ENCODE data around the gene NPPA.

The NPPA gene

DNA sequence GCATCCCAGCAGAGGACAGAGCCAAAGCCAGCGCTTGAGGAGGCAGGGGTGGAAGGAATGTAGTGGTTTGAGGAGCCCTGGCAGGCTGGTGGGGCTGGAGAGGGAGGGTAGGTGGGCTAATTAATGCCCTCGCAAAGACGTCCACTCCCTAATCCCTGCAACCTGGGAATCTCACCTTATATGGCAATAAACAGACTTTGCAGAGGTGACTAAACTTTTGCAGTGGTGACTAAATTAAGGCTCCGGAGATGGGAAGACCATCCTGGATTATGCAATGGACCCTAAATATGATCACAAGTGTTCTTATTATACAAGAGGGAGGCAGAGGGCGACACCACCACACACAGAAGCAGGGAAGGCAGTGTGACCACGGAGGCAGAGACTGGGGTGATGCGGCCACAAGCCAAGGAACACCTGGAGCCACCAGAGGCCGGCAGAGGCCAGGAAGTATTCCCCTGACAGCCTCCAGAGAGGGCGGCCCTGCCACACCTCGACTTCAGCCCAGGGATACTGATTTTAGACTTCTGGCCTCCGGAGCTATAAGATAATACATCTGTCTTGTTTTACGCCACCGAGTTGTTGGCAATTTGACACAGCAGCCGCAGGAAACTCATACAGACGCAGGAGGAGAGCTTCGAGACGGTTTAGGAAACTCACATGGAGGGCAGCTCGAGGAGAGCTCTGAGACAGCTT lies 34.3 kb upstream of the NPPA start:
- Histone ChIP-seq H3K4me3 (ENCODE audit: low read depth, low read length) (no peak overlapping the region), H3K9ac (ENCODE audit: low read length) (no peak overlapping the region), H3K9me3 (ENCODE audit: control insufficient read depth, insufficient read depth, low read depth, low read length) (no peaks in the 10 kb centered on the region; the same call in 1 of the 2 replicates), H3K36me3 (ENCODE audit: control insufficient read depth, insufficient read depth, low read length) (no peaks in the 10 kb centered on the region), H3K27ac (ENCODE audit: low read depth, low read length) (no peak overlapping the region), H3K27me3 (ENCODE audit: control insufficient read depth, insufficient read depth, low read length) (no peaks in the 10 kb centered on the region), H3K4me1 (ENCODE audit: control insufficient read depth, insufficient read depth, low read length) (peaks cover 9% of the 10 kb centered on the region)

DNA sequence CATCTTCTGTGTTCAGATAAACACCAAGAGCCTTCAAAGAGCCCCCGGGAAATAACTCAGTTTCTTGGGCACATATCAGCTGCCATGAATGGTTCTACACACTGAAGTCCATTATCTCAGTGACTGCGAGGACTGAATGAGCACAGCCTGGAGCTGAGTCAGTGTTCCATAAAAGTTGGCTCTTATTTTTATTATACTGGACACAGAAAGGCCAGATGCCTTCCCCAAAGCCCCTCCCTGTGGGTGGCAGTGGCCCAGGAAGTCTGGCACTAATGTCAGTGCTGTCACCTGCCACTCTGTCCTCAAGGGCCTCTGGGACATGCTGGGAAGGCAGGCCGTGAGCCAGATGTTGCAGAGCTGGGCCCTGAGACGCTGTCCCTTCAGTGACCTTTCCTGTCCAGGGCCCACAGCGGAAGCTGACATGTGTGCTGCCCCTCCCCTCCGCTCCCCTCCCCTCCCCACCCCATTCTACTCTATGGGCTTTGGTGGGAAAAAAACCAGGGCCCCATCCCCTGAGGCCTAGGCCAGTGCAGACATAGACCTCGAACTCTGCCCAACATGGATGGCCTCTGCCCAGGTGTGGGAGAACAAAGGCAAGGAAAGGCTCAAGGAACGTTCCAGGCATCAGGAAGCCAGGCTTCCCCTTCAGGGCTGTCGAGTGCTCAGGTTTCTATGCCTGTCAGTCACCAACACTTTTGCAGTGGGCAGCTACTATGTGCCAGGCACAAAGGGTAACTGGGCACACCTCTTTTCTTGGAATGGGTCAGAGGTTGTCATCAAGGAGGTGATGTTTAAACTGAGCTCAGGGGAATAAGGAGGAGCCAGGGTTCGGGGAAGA lies 33.5 kb upstream of the NPPA start:
- Histone ChIP-seq H3K4me1 (ENCODE audit: control insufficient read depth, insufficient read depth, low read length) (peaks cover 9% of the 10 kb centered on the region), H3K4me3 (ENCODE audit: low read depth, low read length) (no peak overlapping the region), H3K27ac (ENCODE audit: low read depth, low read length) (no peak overlapping the region), H3K9me3 (ENCODE audit: control insufficient read depth, insufficient read depth, low read depth, low read length) (no peaks in the 10 kb centered on the region; the same call in 1 of the 2 replicates), H3K9ac (ENCODE audit: low read length) (no peak overlapping the region), H3K27me3 (ENCODE audit: control insufficient read depth, insufficient read depth, low read length) (no peaks in the 10 kb centered on the region), H3K36me3 (ENCODE audit: control insufficient read depth, insufficient read depth, low read length) (no peaks in the 10 kb centered on the region)

DNA sequence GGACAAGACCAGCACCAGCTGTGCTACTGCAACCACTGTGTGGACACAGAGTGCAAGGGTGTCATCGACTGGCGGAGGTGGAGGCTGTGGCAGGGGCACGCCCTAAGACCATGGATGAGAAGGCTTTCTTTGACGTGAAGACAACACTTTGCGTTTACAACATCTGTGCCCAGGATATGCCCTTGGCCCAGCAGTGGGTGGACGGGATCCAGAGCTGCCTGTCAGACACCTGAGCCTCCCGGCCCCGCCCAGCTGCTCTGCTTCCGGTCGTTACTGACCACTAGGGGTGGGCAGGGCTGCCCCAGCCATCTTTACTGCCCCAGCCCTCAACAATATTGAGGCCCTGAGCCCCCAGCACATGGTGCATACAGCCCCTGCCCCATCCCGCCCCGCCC lies 32.6 kb upstream of the NPPA start:
- Histone ChIP-seq H3K9me3 (ENCODE audit: control insufficient read depth, insufficient read depth, low read depth, low read length) (no peaks in the 10 kb centered on the region; the same call in 1 of the 2 replicates), H3K27ac (ENCODE audit: low read depth, low read length) (no peak overlapping the region), H3K4me1 (ENCODE audit: control insufficient read depth, insufficient read depth, low read length) (peaks cover 9% of the 10 kb centered on the region), H3K36me3 (ENCODE audit: control insufficient read depth, insufficient read depth, low read length) (no peaks in the 10 kb centered on the region), H3K4me3 (ENCODE audit: low read depth, low read length) (no peak overlapping the region), H3K9ac (ENCODE audit: low read length) (no peak overlapping the region), H3K27me3 (ENCODE audit: control insufficient read depth, insufficient read depth, low read length) (no peaks in the 10 kb centered on the region)

DNA sequence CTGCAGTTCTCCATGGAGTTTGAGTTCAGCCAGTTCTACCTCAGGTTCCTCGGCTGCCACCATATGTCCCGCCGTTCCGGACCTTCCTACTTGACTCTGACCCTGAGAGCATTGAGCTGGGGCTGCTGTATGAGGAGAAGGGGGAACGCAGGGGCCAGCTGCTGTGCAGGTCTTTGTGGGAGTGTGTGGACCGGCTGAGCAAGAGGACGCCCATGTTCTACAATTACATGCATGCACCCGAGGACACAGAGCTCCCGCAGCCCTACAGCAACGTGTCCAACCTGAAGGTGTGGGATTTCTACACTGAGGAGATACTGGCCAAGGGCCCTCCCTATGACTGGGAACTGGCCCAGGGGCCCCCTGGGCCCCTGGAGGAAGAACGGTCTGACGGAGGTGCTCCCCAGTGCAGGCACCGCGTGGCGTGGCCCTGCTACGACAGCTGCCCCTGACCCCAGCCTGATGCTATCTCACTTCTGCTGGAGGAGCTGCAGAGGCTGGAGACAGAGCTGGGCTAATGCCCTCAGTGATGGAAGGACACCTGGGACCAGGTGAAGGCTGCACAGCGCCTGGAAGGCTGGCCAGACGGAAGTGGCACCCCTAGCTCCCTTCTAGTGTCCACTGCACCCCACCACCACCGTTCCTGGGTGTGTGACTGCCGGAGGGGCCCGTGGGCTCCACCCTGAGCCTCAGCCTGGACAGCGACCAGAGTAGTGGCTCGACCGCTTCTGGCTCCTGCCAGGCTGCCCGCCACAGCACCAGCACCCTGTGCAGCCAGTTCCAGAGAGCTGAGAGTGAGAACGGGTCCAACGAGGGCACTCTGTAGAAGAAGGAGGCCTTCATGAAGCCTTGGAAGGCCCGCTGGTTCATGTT lies 32.0 kb upstream of the NPPA start:
- H3K9ac ChIP-seq (ENCODE audit: low read length): no peak overlapping the region
- no peak overlapping the region for H3K4me3 ChIP-seq (ENCODE audit: low read depth, low read length)
- no peaks in the 10 kb centered on the region; the same call in 1 of the 2 replicates for H3K9me3 ChIP-seq (ENCODE audit: control insufficient read depth, insufficient read depth, low read depth, low read length)
- no peaks in the 10 kb centered on the region for H3K27me3 ChIP-seq (ENCODE audit: control insufficient read depth, insufficient read depth, low read length)
- no peaks in the 10 kb centered on the region for H3K36me3 ChIP-seq (ENCODE audit: control insufficient read depth, insufficient read depth, low read length)
- peaks cover 9% of the 10 kb centered on the region for H3K4me1 ChIP-seq (ENCODE audit: control insufficient read depth, insufficient read depth, low read length)
- no peak overlapping the region for H3K27ac ChIP-seq (ENCODE audit: low read depth, low read length)

DNA sequence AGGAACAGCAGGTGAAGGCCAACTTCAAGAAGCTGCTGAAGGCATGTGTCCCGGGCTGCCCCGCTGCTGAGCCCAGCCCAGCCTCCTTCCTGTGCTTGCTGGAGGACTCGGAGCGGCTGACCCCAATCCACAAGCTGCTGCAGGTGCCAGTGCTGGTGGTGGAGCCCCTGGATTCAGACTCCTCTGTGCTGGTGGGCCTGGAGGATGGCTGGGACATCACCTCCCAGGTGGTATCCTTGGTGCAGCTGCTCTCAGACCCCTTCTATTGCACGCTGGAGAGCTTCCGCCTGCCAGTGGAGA lies 31.3 kb upstream of the NPPA start:
- Histone ChIP-seq H3K4me1 (ENCODE audit: control insufficient read depth, insufficient read depth, low read length) (peaks cover 9% of the 10 kb centered on the region), H3K4me3 (ENCODE audit: low read depth, low read length) (no peak overlapping the region), H3K27me3 (ENCODE audit: control insufficient read depth, insufficient read depth, low read length) (no peaks in the 10 kb centered on the region)

DNA sequence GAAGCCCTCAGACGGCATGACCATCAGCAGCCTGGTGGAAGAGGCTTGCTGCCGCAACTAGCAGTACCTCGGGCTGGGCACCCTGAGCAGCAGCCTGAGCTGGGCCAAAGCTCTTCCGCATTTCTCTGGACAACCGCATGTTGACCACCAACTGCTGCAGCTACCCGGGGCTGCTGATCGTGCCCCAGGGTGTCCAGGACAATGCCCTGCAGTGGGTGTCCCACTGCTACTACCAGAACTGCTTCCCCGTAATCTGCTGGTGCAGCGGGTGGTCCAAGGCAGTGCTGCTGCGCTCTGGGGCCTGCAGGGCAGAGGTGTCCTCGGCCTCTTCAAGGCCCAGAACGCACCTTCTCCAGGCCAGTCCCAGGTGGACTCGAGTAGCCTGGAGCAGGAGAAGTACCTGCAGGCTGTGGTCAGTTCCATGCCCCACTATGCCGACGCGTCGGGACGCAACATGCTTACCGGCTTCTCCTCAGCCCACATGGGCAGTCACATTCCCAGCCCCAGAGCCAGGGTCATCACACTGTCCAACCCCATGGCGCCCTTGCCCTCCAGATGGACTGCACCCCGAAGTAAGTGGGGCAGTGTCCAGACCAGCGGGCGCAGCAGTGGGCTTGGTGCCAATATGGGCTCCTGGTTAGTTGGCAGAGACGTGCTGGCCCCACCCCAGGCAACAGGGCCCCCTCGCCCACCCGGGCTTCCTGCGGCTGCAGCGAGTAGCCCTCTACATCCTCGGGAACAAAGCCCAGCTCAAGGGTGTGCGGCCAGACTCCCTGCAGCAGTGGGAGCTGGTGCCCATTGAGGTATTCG lies 30.7 kb upstream of the NPPA start:
- no peaks in the 10 kb centered on the region for H3K27me3 ChIP-seq (ENCODE audit: control insufficient read depth, insufficient read depth, low read length)
- H3K4me3 ChIP-seq (ENCODE audit: low read depth, low read length): no peak overlapping the region
- no peak overlapping the region for H3K9ac ChIP-seq (ENCODE audit: low read length)
- peaks cover 7% of the 10 kb centered on the region for H3K4me1 ChIP-seq (ENCODE audit: control insufficient read depth, insufficient read depth, low read length)
- no peak overlapping the region for H3K27ac ChIP-seq (ENCODE audit: low read depth, low read length)
- no peaks in the 10 kb centered on the region for H3K36me3 ChIP-seq (ENCODE audit: control insufficient read depth, insufficient read depth, low read length)
- H3K9me3 ChIP-seq (ENCODE audit: control insufficient read depth, insufficient read depth, low read depth, low read length): no peaks in the 10 kb centered on the region; the same call in 1 of the 2 replicates

More for the DNA sequence above, 31.3 kb upstream of the NPPA start:
- Histone ChIP-seq H3K9ac (ENCODE audit: low read length) (no peak overlapping the region), H3K9me3 (ENCODE audit: control insufficient read depth, insufficient read depth, low read depth, low read length) (no peaks in the 10 kb centered on the region; the same call in 1 of the 2 replicates), H3K27ac (ENCODE audit: low read depth, low read length) (no peak overlapping the region), H3K36me3 (ENCODE audit: control insufficient read depth, insufficient read depth, low read length) (no peaks in the 10 kb centered on the region)

DNA sequence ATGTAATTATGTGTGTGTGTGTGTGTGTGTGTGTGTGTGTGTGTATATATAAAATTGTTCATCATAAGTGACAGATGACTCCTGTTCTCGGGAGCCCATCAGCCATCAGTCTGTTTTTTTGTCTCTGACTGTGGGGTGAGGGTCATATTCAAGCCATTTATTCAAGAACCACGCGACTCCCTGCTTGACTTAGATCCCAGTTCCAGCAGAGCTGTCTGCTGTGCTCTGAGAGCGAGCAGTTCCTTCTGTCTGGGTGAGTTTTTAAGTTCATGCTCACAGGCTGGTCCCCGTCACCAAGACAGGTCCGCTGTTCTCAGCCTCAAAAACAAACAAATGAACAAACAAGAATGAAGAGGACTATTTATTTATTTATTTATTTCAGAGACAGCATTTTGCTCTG lies 29.5 kb upstream of the NPPA start:
- Histone ChIP-seq H3K4me3 (ENCODE audit: low read depth, low read length) (no peak overlapping the region), H3K4me1 (ENCODE audit: control insufficient read depth, insufficient read depth, low read length) (no peaks in the 10 kb centered on the region; the same call in 1 of the 2 replicates), H3K9ac (ENCODE audit: low read length) (no peak overlapping the region), H3K36me3 (ENCODE audit: control insufficient read depth, insufficient read depth, low read length) (no peaks in the 10 kb centered on the region), H3K27me3 (ENCODE audit: control insufficient read depth, insufficient read depth, low read length) (no peaks in the 10 kb centered on the region), H3K9me3 (ENCODE audit: control insufficient read depth, insufficient read depth, low read depth, low read length) (no peaks in the 10 kb centered on the region; the same call in 1 of the 2 replicates), H3K27ac (ENCODE audit: low read depth, low read length) (no peak overlapping the region)

DNA sequence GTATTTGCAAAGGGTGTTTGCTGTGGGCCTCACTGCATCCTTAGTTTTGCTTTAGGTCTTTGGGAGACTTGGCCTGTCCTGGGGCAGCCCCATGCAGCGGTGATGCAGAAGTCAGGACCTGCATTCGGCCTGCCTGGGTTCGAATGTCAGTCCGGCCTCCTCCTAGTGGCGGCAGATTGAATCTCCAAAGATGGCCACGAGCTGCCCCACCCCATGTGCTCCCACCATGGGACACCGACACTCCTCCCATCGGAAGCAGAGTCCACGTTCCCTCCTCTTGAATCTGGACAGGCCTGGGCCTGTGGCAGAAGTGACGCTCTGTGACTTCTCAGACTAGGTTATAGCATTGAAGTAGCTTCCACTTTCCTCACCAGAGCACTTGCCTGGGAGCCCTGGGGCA lies 27.5 kb upstream of the NPPA start:
- no peak overlapping the region for H3K9ac ChIP-seq (ENCODE audit: low read length)

DNA sequence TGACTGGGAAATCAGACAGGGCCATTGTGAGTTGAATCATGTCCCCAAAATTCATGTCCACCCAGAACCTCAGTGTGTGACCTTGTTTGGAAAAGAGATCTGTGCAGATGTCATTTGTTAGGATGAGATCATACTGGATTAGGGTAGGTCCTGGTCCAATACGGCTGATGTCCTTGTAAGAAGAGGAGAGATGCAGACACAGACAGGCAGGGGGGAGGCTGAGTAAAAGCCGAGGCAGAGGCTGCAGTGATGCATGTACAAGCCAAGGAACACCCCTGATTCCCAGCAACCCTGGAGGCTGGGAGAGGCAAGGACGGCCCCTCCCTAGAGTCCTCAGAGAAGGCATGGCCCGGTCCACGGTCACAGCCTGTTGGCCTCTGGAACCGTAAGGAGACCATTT lies 27.0 kb upstream of the NPPA start:
- Histone ChIP-seq H3K9ac (ENCODE audit: low read length) (no peak overlapping the region), H3K27ac (ENCODE audit: low read depth, low read length) (no peak overlapping the region), H3K27me3 (ENCODE audit: control insufficient read depth, insufficient read depth, low read length) (no peaks in the 10 kb centered on the region), H3K36me3 (ENCODE audit: control insufficient read depth, insufficient read depth, low read length) (no peaks in the 10 kb centered on the region), H3K4me3 (ENCODE audit: low read depth, low read length) (no peak overlapping the region), H3K9me3 (ENCODE audit: control insufficient read depth, insufficient read depth, low read depth, low read length) (no peaks in the 10 kb centered on the region), H3K4me1 (ENCODE audit: control insufficient read depth, insufficient read depth, low read length) (no peaks in the 10 kb centered on the region; the same call in 1 of the 2 replicates)

More for the DNA sequence above, 27.5 kb upstream of the NPPA start:
- H3K36me3 ChIP-seq (ENCODE audit: control insufficient read depth, insufficient read depth, low read length): no peaks in the 10 kb centered on the region
- no peaks in the 10 kb centered on the region for H3K27me3 ChIP-seq (ENCODE audit: control insufficient read depth, insufficient read depth, low read length)
- no peaks in the 10 kb centered on the region for H3K9me3 ChIP-seq (ENCODE audit: control insufficient read depth, insufficient read depth, low read depth, low read length)
- no peak overlapping the region for H3K4me3 ChIP-seq (ENCODE audit: low read depth, low read length)
- H3K27ac ChIP-seq (ENCODE audit: low read depth, low read length): no peak overlapping the region
- H3K4me1 ChIP-seq (ENCODE audit: control insufficient read depth, insufficient read depth, low read length): no peaks in the 10 kb centered on the region; the same call in 1 of the 2 replicates

DNA sequence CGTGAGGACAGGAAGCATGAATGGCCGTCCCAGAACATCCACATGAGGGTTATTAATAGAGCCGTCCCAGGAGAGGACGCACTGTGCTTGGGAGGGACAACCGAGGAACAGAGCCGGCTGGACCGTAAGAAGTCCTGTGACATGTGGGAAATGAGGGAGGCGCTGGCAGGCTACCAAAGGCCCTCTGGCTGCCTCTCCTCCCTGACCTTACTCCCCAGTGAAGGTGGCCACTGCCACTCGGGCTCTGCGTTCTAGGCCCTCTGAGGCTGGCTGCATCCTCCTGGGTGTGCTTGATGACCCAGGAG lies 26.6 kb upstream of the NPPA start:
- H3K4me1 ChIP-seq (ENCODE audit: control insufficient read depth, insufficient read depth, low read length): no peaks in the 10 kb centered on the region; the same call in 1 of the 2 replicates

More for the DNA sequence above, 26.6 kb upstream of the NPPA start:
- H3K9me3 ChIP-seq (ENCODE audit: control insufficient read depth, insufficient read depth, low read depth, low read length): no peaks in the 10 kb centered on the region
- H3K4me3 ChIP-seq (ENCODE audit: low read depth, low read length): no peak overlapping the region
- no peak overlapping the region for H3K27ac ChIP-seq (ENCODE audit: low read depth, low read length)
- H3K9ac ChIP-seq (ENCODE audit: low read length): no peak overlapping the region
- no peaks in the 10 kb centered on the region for H3K27me3 ChIP-seq (ENCODE audit: control insufficient read depth, insufficient read depth, low read length)
- H3K36me3 ChIP-seq (ENCODE audit: control insufficient read depth, insufficient read depth, low read length): no peaks in the 10 kb centered on the region

Data from HUES6 (cell line).